PFSK-1 (cell line): Measurements from ENCODE around the gene MAFF.
A peak's percentile ranks its signal among the peaks of the same experiment; 100 is the strongest.

Source experiments
- FOXP2 ChIP-seq: optimal IDR thresholded peaks from 2 replicates; pipeline ENCODE3; 2011; ENCODE audit warnings: borderline replicate concordance, control low read depth, inconsistent platforms; ENCODE audit not compliant: insufficient read depth; ENCODE audit errors: extremely low read length, extremely low read depth
- POLR2AphosphoS5 ChIP-seq: IDR thresholded peaks from 2 replicates; pipeline ENCODE4 v1.6.1; 2012; ENCODE audit warnings: low read depth, mild to moderate bottlenecking, control low read depth, low read length, moderate library complexity
- REST ChIP-seq, 2 experiments: IDR thresholded peaks; 2 replicates each; pipeline versions ENCODE4 v1.6.1 to v1.8.0; 2011 to 2012; ENCODE audit warnings: low read depth in 2 of 2, low read length in 2 of 2, control low read depth in 1 of 2, inconsistent platforms in 1 of 2, mild to moderate bottlenecking in 1 of 2, moderate library complexity in 1 of 2; ENCODE audit not compliant: insufficient read depth in 1 of 2
- SIN3A ChIP-seq: IDR thresholded peaks from 2 replicates; pipeline ENCODE4 v1.6.1; 2012; ENCODE audit warnings: mild to moderate bottlenecking, low read length, moderate library complexity, borderline replicate concordance; ENCODE audit not compliant: insufficient read depth
- TAF1 ChIP-seq: IDR thresholded peaks from 2 replicates; pipeline ENCODE4 v1.6.1; 2012; ENCODE audit warnings: low read length, control low read depth, borderline replicate concordance; ENCODE audit not compliant: insufficient read depth

The MAFF gene

DNA sequence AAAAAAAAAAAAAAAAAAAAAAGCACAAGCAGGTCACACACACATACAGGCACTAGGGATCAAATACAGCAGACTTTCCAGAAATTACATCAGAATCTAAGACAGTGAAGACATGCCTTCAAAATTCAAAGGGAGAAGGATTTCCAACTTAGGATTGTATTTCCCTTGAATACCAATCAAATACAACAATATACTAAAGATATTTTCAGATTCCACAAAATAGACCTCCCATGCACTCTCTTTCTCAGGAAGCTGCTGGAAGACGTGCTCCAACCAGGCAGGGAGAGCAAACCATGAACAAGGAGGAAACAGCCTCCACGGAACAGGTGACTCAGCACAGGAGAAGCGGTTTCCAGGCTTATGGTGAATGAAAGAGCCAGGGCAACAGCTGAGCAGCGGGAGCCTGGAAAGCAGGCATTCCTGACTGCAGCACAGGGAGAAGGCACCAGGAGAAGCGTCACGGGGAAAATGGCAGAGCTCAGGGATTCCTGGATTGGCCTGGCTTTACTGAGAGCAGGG lies 39.0 kb downstream of the MAFF start:
- TF ChIP-seq TAF1 (no peak), POLR2AphosphoS5 (no peak), SIN3A (0 out of 2 replicates have a peak, but pooled peaks have one; percentile 70)

- TF ChIP-seq REST (IDR thresholded peaks at IDR 0.05; ENCODE audit: insufficient read depth in 1 of 2, low read depth in 2 of 2, low read length in 2 of 2) (no peak), POLR2AphosphoS5 (no peak), SIN3A (no peak), TAF1 (no peak), FOXP2 (peak; percentile 30)
Observed at GRCh38 chr22:38243007-38243765, 41.4 kb downstream of the MAFF start.

DNA sequence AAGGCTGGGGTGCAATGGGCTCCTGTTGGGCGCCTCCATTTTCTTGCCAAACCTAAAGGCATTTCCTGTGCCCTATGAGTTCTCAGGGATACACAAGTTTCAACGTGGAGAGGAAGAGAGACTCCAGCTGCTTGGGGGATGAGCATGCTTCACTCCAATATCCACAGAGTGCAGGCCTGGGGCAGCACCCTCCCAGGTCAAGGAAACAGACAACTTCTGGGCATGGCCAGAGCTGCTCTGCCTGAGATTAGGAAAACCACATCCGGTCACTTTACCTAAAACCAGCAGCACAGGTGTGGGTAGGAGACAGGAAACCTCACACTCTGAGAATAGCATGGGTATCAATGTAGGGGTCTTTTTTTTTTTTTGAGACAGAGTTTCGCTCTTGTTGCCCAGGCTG lies 42.3 kb downstream of the MAFF start:
- no peak for TF ChIP-seq POLR2AphosphoS5
- TF ChIP-seq SIN3A = no peak
- no peak for TF ChIP-seq TAF1
- no peak for TF ChIP-seq REST (IDR thresholded peaks at IDR 0.05; ENCODE audit: insufficient read depth in 1 of 2, low read depth in 2 of 2, low read length in 2 of 2)
- TF ChIP-seq FOXP2 = no peak

DNA sequence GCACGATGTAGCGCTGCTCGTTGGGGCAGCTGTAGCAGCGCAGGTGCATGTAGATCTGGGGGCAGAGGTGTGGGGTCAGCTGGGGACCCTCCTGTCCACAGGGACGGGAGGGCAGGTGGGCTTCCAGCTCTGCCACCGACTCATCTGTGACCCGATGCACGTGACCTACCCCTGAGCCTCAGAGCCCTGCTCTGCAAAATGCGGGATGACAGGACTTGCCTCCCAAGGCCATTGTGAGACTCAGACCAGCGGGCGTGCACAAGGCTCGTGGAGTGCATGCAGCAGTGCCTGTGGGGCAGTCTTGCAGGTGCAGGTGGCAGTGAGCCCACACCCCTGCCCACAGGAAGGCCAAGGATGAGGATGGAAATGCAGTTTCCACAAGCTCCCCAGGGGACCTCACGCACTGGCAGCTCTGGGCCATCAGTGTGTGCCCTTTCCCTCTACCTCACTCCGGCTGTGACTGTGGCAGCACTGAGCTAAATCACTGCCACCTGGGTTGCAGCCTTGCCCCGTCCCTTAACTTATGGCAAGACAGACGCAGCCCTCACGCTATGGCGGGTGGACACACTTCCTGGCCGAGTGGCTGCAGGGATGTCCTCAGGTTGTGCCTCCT lies 44.4 kb downstream of the MAFF start:
- TF ChIP-seq FOXP2 = no peak
- no peak for TF ChIP-seq SIN3A
- TF ChIP-seq POLR2AphosphoS5 = no peak
- no peak for TF ChIP-seq REST (IDR thresholded peaks at IDR 0.05; ENCODE audit: insufficient read depth in 1 of 2, low read depth in 2 of 2, low read length in 2 of 2)
- no peak for TF ChIP-seq TAF1

DNA sequence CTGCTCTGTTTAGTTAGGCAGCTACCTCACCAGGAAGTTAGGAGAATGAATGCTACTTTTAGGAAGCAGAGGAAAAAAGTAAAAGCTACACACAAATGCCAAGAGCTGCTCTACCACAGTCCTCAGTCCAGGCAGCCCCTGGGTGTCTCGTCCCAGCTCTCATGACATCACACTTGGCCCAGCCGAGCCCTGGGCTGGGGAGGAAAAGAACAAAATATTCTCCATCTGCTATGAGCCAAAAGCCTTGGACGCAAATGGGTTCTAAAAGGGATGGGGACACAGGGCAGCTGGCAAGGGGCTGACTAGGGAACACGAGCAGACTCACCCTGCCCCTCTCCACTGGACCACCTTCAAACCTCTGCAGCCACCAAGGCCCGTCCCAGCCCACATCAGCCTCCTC lies 44.9 kb downstream of the MAFF start:
- TF ChIP-seq TAF1 = no peak
- no peak for TF ChIP-seq SIN3A
- no peak for TF ChIP-seq POLR2AphosphoS5
- no peak for TF ChIP-seq FOXP2
- no peak for TF ChIP-seq REST (IDR thresholded peaks at IDR 0.05; ENCODE audit: insufficient read depth in 1 of 2, low read depth in 2 of 2, low read length in 2 of 2)
